Central memory CD8-positive, alpha-beta T cell (primary cell): ENCODE data around the gene HEPHL1.

ENCODE experiments used
- ATAC-seq: fragments of 150-1000 bp; cut with Tn5 transposase; replicated peaks from 2 replicates; pipeline ENCODE4 v1.10.0; 2022; ENCODE audit warnings: mild to moderate bottlenecking, moderate FRiP score, moderate number of reproducible peaks; ENCODE audit not compliant: poor library complexity, severe bottlenecking; ENCODE audit errors: extremely low read depth
- DNase-seq, 2 donors: peaks; one replicate each; pipeline ENCODE4 v3.0.0; 2021; ENCODE audit warnings: low spot score in 2 of 2
- H3K27ac Mint-ChIP-seq: one replicate; pipeline ENCODE4 v1.8.0; 2022; ENCODE audit warnings: low read depth, mild to moderate bottlenecking, moderate library complexity, mixed read lengths
- H3K27me3 Mint-ChIP-seq: one replicate; pipeline ENCODE4 v1.8.0; 2022; ENCODE audit warnings: mixed read lengths
- H3K36me3 Mint-ChIP-seq: one replicate; pipeline ENCODE4 v1.8.0; 2022; ENCODE audit warnings: mild to moderate bottlenecking, moderate library complexity, mixed read lengths; ENCODE audit not compliant: insufficient read depth
- H3K4me1 Mint-ChIP-seq: one replicate; pipeline ENCODE4 v1.8.0; 2022; ENCODE audit warnings: mixed read lengths
- H3K4me3 Mint-ChIP-seq: one replicate; pipeline ENCODE4 v1.8.0; 2022; ENCODE audit warnings: mild to moderate bottlenecking, moderate library complexity, mixed read lengths
- H3K9me3 Mint-ChIP-seq: one replicate; pipeline ENCODE4 v1.8.0; 2022; ENCODE audit warnings: mixed read lengths

The HEPHL1 gene

GRCh38 chr11:94027210-94027609 lies 6.1 kb downstream of the HEPHL1 start:
- Mint-ChIP-seq H3K9me3 (peaks cover 13% of the 10 kb centered on the region), H3K27me3 (peaks cover 29% of the 10 kb centered on the region), H3K27ac (no peak overlapping the region), H3K4me3 (no peak overlapping the region), H3K36me3 (no peaks in the 10 kb centered on the region), H3K4me1 (no peaks in the 10 kb centered on the region)
- ATAC-seq: no peak
- DNase-seq: no peak

- Mint-ChIP-seq H3K4me3 (no peak overlapping the region), H3K36me3 (no peaks in the 10 kb centered on the region), H3K9me3 (peaks cover 13% of the 10 kb centered on the region), H3K27ac (no peak overlapping the region), H3K27me3 (peaks cover 31% of the 10 kb centered on the region), H3K4me1 (no peaks in the 10 kb centered on the region)
- no peak for ATAC-seq
- no peak for DNase-seq
Observed at GRCh38 chr11:94028436-94028835, 7.3 kb downstream of the HEPHL1 start.

- Mint-ChIP-seq H3K9me3 (peaks cover 13% of the 10 kb centered on the region), H3K27ac (no peak overlapping the region), H3K4me1 (no peaks in the 10 kb centered on the region), H3K4me3 (no peak overlapping the region), H3K36me3 (no peaks in the 10 kb centered on the region), H3K27me3 (peaks cover 44% of the 10 kb centered on the region)
- DNase-seq (no peak), ATAC-seq (no peak)
Observed at GRCh38 chr11:94030059-94030458, 8.9 kb downstream of the HEPHL1 start.

GRCh38 chr11:94031625-94032024 lies 10.5 kb downstream of the HEPHL1 start:
- Mint-ChIP-seq H3K9me3 (peaks cover 13% of the 10 kb centered on the region), H3K4me1 (no peaks in the 10 kb centered on the region), H3K4me3 (no peak overlapping the region), H3K36me3 (no peaks in the 10 kb centered on the region), H3K27ac (no peak overlapping the region), H3K27me3 (peaks cover 35% of the 10 kb centered on the region)
- DNase-seq: no peak
- no peak for ATAC-seq

GRCh38 chr11:94032066-94032465 lies 10.9 kb downstream of the HEPHL1 start:
- no peaks in the 10 kb centered on the region for H3K36me3 Mint-ChIP-seq
- DNase-seq (no peak), ATAC-seq (no peak)
- no peaks in the 10 kb centered on the region for H3K4me1 Mint-ChIP-seq
- H3K9me3 Mint-ChIP-seq: peaks cover 10% of the 10 kb centered on the region
- H3K27me3 Mint-ChIP-seq: peaks cover 31% of the 10 kb centered on the region
- no peak overlapping the region for H3K27ac Mint-ChIP-seq
- H3K4me3 Mint-ChIP-seq: no peak overlapping the region

GRCh38 chr11:94032725-94033124 lies 11.6 kb downstream of the HEPHL1 start:
- Mint-ChIP-seq H3K4me3 (no peak overlapping the region), H3K27me3 (peaks cover 24% of the 10 kb centered on the region), H3K4me1 (no peaks in the 10 kb centered on the region), H3K9me3 (peaks cover 4% of the 10 kb centered on the region), H3K36me3 (no peaks in the 10 kb centered on the region), H3K27ac (no peak overlapping the region)
- ATAC-seq (no peak), DNase-seq (no peak)

GRCh38 chr11:94034207-94034606 lies 13.1 kb downstream of the HEPHL1 start:
- no peak for ATAC-seq
- DNase-seq: no peak
- Mint-ChIP-seq H3K36me3 (no peaks in the 10 kb centered on the region), H3K9me3 (no peaks in the 10 kb centered on the region), H3K4me3 (no peak overlapping the region), H3K27me3 (peaks cover 21% of the 10 kb centered on the region), H3K4me1 (no peaks in the 10 kb centered on the region), H3K27ac (no peak overlapping the region)

- no peak for ATAC-seq
- peaks cover 21% of the 10 kb centered on the region for H3K27me3 Mint-ChIP-seq
- H3K4me1 Mint-ChIP-seq: no peaks in the 10 kb centered on the region
- DNase-seq: no peak
- no peaks in the 10 kb centered on the region for H3K36me3 Mint-ChIP-seq
- no peak overlapping the region for H3K4me3 Mint-ChIP-seq
- H3K27ac Mint-ChIP-seq: no peak overlapping the region
- H3K9me3 Mint-ChIP-seq: no peaks in the 10 kb centered on the region
Observed at GRCh38 chr11:94036096-94036495, 14.9 kb downstream of the HEPHL1 start.

- Mint-ChIP-seq H3K36me3 (no peaks in the 10 kb centered on the region), H3K4me3 (no peak overlapping the region), H3K9me3 (no peaks in the 10 kb centered on the region), H3K4me1 (no peaks in the 10 kb centered on the region), H3K27ac (no peak overlapping the region), H3K27me3 (no peaks in the 10 kb centered on the region)
- DNase-seq (no peak), ATAC-seq (no peak)
Observed at GRCh38 chr11:94043241-94043640, 22.1 kb downstream of the HEPHL1 start.

GRCh38 chr11:94046796-94047195 lies 25.6 kb downstream of the HEPHL1 start:
- ATAC-seq: no peak
- peaks cover 14% of the 10 kb centered on the region for H3K27me3 Mint-ChIP-seq
- no peak overlapping the region for H3K27ac Mint-ChIP-seq
- H3K9me3 Mint-ChIP-seq: no peaks in the 10 kb centered on the region
- no peak overlapping the region for H3K4me3 Mint-ChIP-seq
- H3K4me1 Mint-ChIP-seq: no peaks in the 10 kb centered on the region
- DNase-seq: no peak
- H3K36me3 Mint-ChIP-seq: no peaks in the 10 kb centered on the region

GRCh38 chr11:94048032-94048709 lies 27.0 kb downstream of the HEPHL1 start:
- no peaks in the 10 kb centered on the region for H3K9me3 Mint-ChIP-seq
- no peaks in the 10 kb centered on the region for H3K36me3 Mint-ChIP-seq
- DNase-seq (no peak), ATAC-seq (no peak)
- H3K27me3 Mint-ChIP-seq: peaks cover 26% of the 10 kb centered on the region
- H3K4me3 Mint-ChIP-seq: no peak overlapping the region
- no peak overlapping the region for H3K27ac Mint-ChIP-seq
- no peaks in the 10 kb centered on the region for H3K4me1 Mint-ChIP-seq

GRCh38 chr11:94049351-94049750 lies 28.2 kb downstream of the HEPHL1 start:
- H3K4me1 Mint-ChIP-seq: no peaks in the 10 kb centered on the region
- H3K4me3 Mint-ChIP-seq: no peak overlapping the region
- no peaks in the 10 kb centered on the region for H3K9me3 Mint-ChIP-seq
- H3K27me3 Mint-ChIP-seq: peaks cover 38% of the 10 kb centered on the region
- H3K36me3 Mint-ChIP-seq: no peaks in the 10 kb centered on the region
- DNase-seq (no peak), ATAC-seq (no peak)
- H3K27ac Mint-ChIP-seq: no peak overlapping the region

GRCh38 chr11:94058630-94059029 lies 37.5 kb downstream of the HEPHL1 start:
- peaks cover 46% of the 10 kb centered on the region for H3K27me3 Mint-ChIP-seq
- H3K4me3 Mint-ChIP-seq: no peak overlapping the region
- H3K27ac Mint-ChIP-seq: no peak overlapping the region
- no peaks in the 10 kb centered on the region for H3K9me3 Mint-ChIP-seq
- H3K36me3 Mint-ChIP-seq: no peaks in the 10 kb centered on the region
- no peaks in the 10 kb centered on the region for H3K4me1 Mint-ChIP-seq
- no peak for ATAC-seq
- DNase-seq: no peak
